ENCODE measurements around the gene ASXL1.

DNA sequence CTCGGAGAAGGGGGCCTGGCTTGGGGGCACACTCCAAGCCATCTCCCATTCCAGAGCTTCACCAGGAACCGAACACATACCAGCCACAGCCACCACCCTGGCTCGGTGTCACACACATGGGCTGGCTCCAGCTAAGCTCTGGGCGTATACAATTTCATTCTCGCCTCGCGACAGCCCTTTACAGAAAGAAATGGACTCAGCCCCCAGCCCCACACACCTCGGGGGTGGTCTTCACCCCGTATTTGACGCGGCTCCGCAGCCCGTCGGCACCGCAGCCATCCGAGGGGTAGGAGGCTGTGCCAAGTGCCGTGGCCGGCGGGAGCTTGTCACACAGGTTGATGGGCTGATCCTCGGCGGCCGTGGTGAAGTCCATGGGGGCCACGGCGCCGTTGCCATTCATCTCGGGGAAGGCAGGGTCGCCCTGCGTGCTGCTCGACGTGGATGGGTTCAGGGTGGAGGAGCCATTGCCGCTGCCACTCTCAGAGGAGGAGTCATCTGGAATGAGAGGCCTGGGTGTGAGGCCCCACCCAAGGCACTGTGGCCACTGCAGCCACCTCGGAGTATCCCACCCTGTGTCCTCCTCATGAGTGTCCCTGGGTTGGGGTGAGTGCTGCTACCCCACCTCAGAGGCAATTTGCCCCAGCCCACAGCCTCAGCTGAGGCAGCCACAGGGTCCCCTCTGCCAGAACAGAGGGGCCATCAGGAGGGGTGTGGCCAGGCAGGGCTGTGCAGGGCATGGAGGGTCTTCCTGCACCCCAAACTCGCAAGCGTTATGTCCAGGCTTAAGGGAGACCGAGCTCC lies 98.0 kb downstream of the ASXL1 start:
- TF ChIP-seq TEAD1 (CRISPR knock-in tag; IDR thresholded peaks at IDR 0.05) (no peak), GABPB1 (CRISPR knock-in tag; IDR thresholded peaks at IDR 0.05) (no peak), TEAD4 (CRISPR knock-in tag; IDR thresholded peaks at IDR 0.05) (no peak), KAT7 (CRISPR knock-in tag; IDR thresholded peaks at IDR 0.05; ENCODE audit: borderline replicate concordance) (no peak), FOXJ3 (CRISPR knock-in tag; IDR thresholded peaks at IDR 0.05; ENCODE audit: borderline replicate concordance) (no peak), MXD4 (CRISPR knock-in tag; IDR thresholded peaks at IDR 0.05; ENCODE audit: borderline replicate concordance) (no peak)
- TF ChIP-seq, protein P1, sequence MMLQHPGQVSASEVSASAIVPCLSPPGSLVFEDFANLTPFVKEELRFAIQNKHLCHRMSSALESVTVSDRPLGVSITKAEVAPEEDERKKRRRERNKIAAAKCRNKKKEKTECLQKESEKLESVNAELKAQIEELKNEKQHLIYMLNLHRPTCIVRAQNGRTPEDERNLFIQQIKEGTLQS (CRISPR knock-in tag; conservative IDR thresholded peaks at IDR 0.05): no peak
- TF ChIP-seq, protein P2, sequence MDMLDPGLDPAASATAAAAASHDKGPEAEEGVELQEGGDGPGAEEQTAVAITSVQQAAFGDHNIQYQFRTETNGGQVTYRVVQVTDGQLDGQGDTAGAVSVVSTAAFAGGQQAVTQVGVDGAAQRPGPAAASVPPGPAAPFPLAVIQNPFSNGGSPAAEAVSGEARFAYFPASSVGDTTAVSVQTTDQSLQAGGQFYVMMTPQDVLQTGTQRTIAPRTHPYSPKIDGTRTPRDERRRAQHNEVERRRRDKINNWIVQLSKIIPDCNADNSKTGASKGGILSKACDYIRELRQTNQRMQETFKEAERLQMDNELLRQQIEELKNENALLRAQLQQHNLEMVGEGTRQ (CRISPR knock-in tag; IDR thresholded peaks at IDR 0.05): no peak
- TF ChIP-seq, protein P3, sequence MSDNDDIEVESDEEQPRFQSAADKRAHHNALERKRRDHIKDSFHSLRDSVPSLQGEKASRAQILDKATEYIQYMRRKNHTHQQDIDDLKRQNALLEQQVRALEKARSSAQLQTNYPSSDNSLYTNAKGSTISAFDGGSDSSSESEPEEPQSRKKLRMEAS (CRISPR knock-in tag; IDR thresholded peaks at IDR 0.05): no peak
- TF ChIP-seq, protein P4, sequence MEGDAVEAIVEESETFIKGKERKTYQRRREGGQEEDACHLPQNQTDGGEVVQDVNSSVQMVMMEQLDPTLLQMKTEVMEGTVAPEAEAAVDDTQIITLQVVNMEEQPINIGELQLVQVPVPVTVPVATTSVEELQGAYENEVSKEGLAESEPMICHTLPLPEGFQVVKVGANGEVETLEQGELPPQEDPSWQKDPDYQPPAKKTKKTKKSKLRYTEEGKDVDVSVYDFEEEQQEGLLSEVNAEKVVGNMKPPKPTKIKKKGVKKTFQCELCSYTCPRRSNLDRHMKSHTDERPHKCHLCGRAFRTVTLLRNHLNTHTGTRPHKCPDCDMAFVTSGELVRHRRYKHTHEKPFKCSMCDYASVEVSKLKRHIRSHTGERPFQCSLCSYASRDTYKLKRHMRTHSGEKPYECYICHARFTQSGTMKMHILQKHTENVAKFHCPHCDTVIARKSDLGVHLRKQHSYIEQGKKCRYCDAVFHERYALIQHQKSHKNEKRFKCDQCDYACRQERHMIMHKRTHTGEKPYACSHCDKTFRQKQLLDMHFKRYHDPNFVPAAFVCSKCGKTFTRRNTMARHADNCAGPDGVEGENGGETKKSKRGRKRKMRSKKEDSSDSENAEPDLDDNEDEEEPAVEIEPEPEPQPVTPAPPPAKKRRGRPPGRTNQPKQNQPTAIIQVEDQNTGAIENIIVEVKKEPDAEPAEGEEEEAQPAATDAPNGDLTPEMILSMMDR (IDR thresholded peaks at IDR 0.05): no peak
